GM12891 (cell line): Measurements from ENCODE around the gene SEC31B.
A peak's percentile ranks its signal among the peaks of the same experiment; 100 is the strongest.

ENCODE experiments used
- DNase-seq: peaks from one replicate; pipeline ENCODE4 v3.0.0; 2011; ENCODE audit warnings: low spot score; ENCODE audit not compliant: insufficient read length
- FAIRE-seq: peaks from 2 replicates; lab custom pipeline; 2011; peaks lifted over from hg19 to GRCh38; lab: Jason Lieb, UNC
- PAX5 ChIP-seq: IDR thresholded peaks from 2 replicates; pipeline ENCODE4 v1.6.1; 2011; ENCODE audit warnings: low read length, moderate library complexity, mild to moderate bottlenecking; ENCODE audit not compliant: insufficient read depth, severe bottlenecking
- POLR2A ChIP-seq: IDR thresholded peaks from 2 replicates; pipeline ENCODE4 v1.6.1; 2011; ENCODE audit warnings: low read depth, low read length, control low read depth
- POLR2AphosphoS5 ChIP-seq: IDR thresholded peaks from 2 replicates; pipeline ENCODE4 v1.6.1; 2011; ENCODE audit warnings: low read depth, low read length, control low read depth
- POU2F2 ChIP-seq: IDR thresholded peaks from 2 replicates; pipeline ENCODE4 v1.6.1; 2011; ENCODE audit warnings: low read depth, mild to moderate bottlenecking, control low read depth, low read length, moderate library complexity
- SPI1 ChIP-seq: IDR thresholded peaks from 2 replicates; pipeline ENCODE4 v1.6.1; 2011; ENCODE audit warnings: low read depth, low read length, control low read depth
- TAF1 ChIP-seq: IDR thresholded peaks from 2 replicates; pipeline ENCODE4 v1.6.1; 2011; ENCODE audit warnings: low read depth, low read length, control low read depth

SEC31B gene

DNA sequence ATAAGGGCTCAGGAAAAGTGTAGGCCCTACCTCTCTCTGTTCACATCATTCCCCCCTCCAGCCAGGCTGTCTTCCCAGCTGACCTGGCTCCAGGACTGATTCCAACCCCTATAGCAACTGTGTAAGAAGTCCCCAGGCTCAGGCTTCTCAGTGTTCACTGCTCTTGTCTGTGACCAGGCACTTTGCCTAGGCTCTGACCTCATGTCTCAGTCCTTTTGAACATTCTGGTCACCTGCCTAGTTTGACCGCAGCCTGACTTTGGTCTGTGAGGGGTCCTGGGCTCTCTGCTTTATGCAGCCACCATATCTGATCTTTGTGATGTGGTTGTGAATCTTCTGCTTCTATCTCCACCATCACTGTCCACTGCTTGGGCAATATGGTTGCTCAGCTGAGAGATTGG, 40.6 kb upstream of the SEC31B start:
- no peak for DNase-seq
- no peak for FAIRE-seq
- TF ChIP-seq TAF1 (no peak), PAX5 (no peak), POLR2AphosphoS5 (no peak), POU2F2 (no peak)

DNA sequence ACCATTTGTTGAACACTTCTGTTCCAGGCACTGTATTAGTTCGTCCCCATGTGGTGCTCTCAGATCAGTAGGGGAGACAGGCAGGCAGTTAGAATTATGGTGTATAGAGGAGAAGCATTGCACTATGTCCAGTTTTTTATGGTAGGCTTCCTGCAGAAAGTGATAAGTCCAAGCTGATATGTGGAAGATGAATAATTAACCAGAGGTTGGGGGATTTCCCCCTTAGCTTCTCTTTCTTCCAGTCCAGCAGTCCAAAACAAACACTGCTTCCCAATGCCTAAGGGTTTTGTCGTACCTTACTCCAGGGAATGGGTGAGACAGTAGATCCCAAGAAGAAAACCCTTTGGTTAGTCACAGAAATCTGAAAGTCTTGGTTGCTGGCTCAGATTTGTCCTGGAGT, 35.2 kb upstream of the SEC31B start:
- TF ChIP-seq POLR2A: no peak
- no peak for TF ChIP-seq POLR2AphosphoS5
- TF ChIP-seq TAF1: no peak
- no peak for TF ChIP-seq PAX5
- no peak for TF ChIP-seq SPI1
- TF ChIP-seq POU2F2: no peak
- DNase-seq (no peak), FAIRE-seq (no peak)

DNA sequence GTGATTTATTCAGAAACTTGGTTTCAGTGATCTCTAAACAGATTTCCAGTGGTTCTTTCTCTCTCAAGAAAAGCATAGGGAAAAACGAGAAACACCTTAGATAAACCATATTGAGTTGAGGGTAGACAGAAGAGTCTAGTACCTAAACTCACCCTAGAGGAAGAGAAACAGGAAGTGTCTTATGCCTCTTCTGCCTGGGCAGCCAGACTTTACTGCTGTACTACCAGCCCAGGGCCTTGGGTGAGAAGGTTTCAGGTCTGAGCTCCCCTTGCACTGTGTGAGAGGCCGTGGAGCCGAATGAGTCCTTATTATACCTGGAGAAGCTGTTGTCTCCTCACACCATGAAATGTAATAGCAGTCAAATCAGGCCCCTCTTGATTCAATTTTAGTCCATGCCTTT, 34.3 kb upstream of the SEC31B start:
- FAIRE-seq (no peak), DNase-seq (no peak)
- TF ChIP-seq SPI1 (peak; percentile 51), PAX5 (no peak), POU2F2 (no peak), POLR2AphosphoS5 (no peak), TAF1 (no peak), POLR2A (no peak)

DNA sequence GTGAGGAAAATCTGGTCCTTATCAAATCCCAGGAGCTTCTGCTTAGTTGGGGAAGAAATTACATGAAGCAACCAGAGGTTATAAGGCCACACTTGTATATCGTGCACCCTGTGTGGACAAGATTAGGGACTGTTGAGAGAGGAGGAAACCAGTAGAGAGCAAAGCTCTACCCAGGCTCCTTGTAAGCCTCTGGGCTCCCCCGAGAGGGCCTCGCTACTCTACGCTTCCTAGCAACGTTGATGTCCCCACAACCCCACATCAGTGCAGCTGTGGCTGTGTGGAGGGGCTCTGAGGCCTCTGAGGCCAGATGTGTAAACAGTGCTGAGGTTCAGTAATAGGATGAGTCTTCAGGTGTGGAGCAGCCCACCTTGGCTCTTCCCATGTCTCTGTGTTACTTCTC, 32.1 kb upstream of the SEC31B start:
- TF ChIP-seq POU2F2 (no peak), POLR2A (no peak), POLR2AphosphoS5 (no peak; the same call in 1 of the 2 replicates), TAF1 (no peak), PAX5 (no peak)
- DNase-seq (no peak), FAIRE-seq (no peak)

GRCh38 chr10:100551196-100551595, 31.5 kb upstream of the SEC31B start:
- no peak for DNase-seq
- no peak for FAIRE-seq
- TF ChIP-seq TAF1 (no peak), POLR2AphosphoS5 (no peak), SPI1 (no peak), POLR2A (no peak), POU2F2 (no peak), PAX5 (no peak)

GRCh38 chr10:100544950-100545349, 25.3 kb upstream of the SEC31B start:
- DNase-seq (no peak), FAIRE-seq (no peak)
- TF ChIP-seq PAX5 (no peak), POLR2AphosphoS5 (no peak), SPI1 (no peak), POLR2A (no peak), TAF1 (no peak), POU2F2 (no peak)

DNA sequence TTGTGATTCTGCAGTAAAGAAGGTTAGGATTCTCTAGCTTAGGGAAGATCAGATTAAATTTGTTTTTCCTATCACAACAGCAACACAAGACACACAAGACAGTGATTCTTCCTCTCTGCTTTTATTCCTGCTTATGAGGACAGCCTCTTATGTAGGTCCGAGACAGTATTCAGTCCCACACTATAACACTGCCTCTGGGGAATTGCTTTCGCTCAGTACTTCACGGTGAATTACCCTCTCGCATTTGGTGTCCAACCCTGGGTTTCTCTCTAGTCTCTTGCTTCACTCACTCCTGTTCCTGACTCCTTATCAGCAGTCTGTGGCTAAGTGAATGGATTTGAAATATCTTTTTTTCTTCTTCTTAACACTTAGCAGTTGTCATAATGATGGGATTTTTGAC, 17.8 kb upstream of the SEC31B start:
- DNase-seq: no peak
- no peak for FAIRE-seq

GRCh38 chr10:100535715-100536353, 16.2 kb upstream of the SEC31B start, which contains the start of gene HIF1AN:
TSS of gene HIF1AN (plus strand) at chr10:100535943. CDS start at chr10:100535959, 16 bp downstream.
- DNase-seq (peak; percentile 90), FAIRE-seq (peak; percentile 80)
- TF ChIP-seq SPI1: no peak
- TF ChIP-seq POLR2AphosphoS5: peak; percentile 90
- peak; percentile 86 for TF ChIP-seq POLR2A
- peak; percentile 75; the same call in 1 of the 2 replicates for TF ChIP-seq POU2F2
- no peak for TF ChIP-seq PAX5
- TF ChIP-seq TAF1: peak; percentile 79

More for the DNA sequence above, 17.8 kb upstream of the SEC31B start:
- TF ChIP-seq POU2F2 (no peak), TAF1 (no peak), SPI1 (no peak)

- DNase-seq (no peak), FAIRE-seq (no peak)
- TF ChIP-seq PAX5: no peak
- TF ChIP-seq POU2F2: no peak
- no peak for TF ChIP-seq POLR2A
- no peak for TF ChIP-seq SPI1
- TF ChIP-seq TAF1: no peak
- TF ChIP-seq POLR2AphosphoS5: no peak
Observed at GRCh38 chr10:100535338-100535714, 15.7 kb upstream of the SEC31B start.

GRCh38 chr10:100534726-100535125, 15.1 kb upstream of the SEC31B start:
- DNase-seq (no peak), FAIRE-seq (no peak)
- TF ChIP-seq PAX5: no peak

GRCh38 chr10:100531761-100532160, 12.1 kb upstream of the SEC31B start:
- FAIRE-seq (no peak), DNase-seq (no peak)
- TF ChIP-seq TAF1: no peak
- no peak for TF ChIP-seq POLR2A
- TF ChIP-seq POU2F2: no peak
- no peak for TF ChIP-seq POLR2AphosphoS5
- TF ChIP-seq PAX5: no peak
